ENCODE data around the gene MARCKSL1. TPM values are rescaled to one million over a fixed set of nuclear protein-coding genes. Genes with fewer than 3 reads are reported as not detected.

The MARCKSL1 gene
- total and polyA plus RNA-seq, 2 of the 8 experiments (the other 6 are each of a cell fraction or from before 2014, with no cell fraction given): 536 to 558 TPM

GRCh38 chr1:32346532-32347157 is 10.6 kb upstream of the MARCKSL1 start:
- DNase-seq (ENCODE audit: low read depth in 1 of 2, low spot score in 2 of 2) (no peak), FAIRE-seq (no peak)
- Histone ChIP-seq H3K18ac (ENCODE audit: extremely low read depth, low read length) (no peak overlapping the region; the same call in 1 of the 2 replicates), H3K9me3 (ENCODE audit: insufficient read depth in 2 of 2, low read depth in 1 of 2, low read length in 1 of 2) (peaks cover 6 to 12% of the 10 kb centered on the region in 2 experiments), H3K27me3 (replicated peaks in 1 of 4; ENCODE audit: control insufficient read depth in 3 of 4, extremely low read depth in 1 of 4, insufficient read depth in 3 of 4, low read length in 3 of 4) (peaks cover 2 to 18% (median 12%) of the 10 kb centered on the region in 4 experiments), H3K4me2 (ENCODE audit: insufficient read depth in 1 of 2, low read depth in 2 of 2, low read length in 2 of 2) (no peak overlapping the region), H3K4ac (replicated peaks; ENCODE audit: insufficient read length, low read depth, low read length) (no peak overlapping the region), H3K79me1 (ENCODE audit: low read depth, low read length) (no peaks in the 10 kb centered on the region), H3K23me2 (ENCODE audit: low read depth, low read length) (peaks cover 3% of the 10 kb centered on the region; the same call in 1 of the 2 replicates), H4K8ac (ENCODE audit: extremely low read depth, insufficient read depth, low read length) (no peak overlapping the region), H3K36me3 (ENCODE audit: control insufficient read depth in 2 of 4, insufficient read depth in 4 of 4, low read length in 3 of 4) (no peaks in the 10 kb centered on the region), H3K27ac (ENCODE audit: low read depth, low read length) (no peak overlapping the region), H2BK20ac (ENCODE audit: low read length) (no peak overlapping the region), H3K9ac (replicated peaks in 1 of 4; ENCODE audit: extremely low read depth in 1 of 4, low read depth in 3 of 4, low read length in 3 of 4) (no peak overlapping the region), H4K91ac (replicated peaks; ENCODE audit: insufficient read length, low read length) (no peak overlapping the region), H2BK15ac (ENCODE audit: low read length) (no peak overlapping the region), H4K5ac (ENCODE audit: insufficient read length, low read depth, low read length) (no peak overlapping the region), H3K4me3 (ENCODE audit: extremely low read depth in 1 of 4, insufficient read depth in 2 of 4, low read depth in 3 of 4, low read length in 4 of 4) (no peak overlapping the region), H2BK5ac (ENCODE audit: low read depth, low read length) (no peak overlapping the region), H2AFZ (ENCODE audit: low read length) (no peak overlapping the region), H3K14ac (ENCODE audit: insufficient read length) (no peak overlapping the region), H2AK5ac (ENCODE audit: low read depth, low read length) (no peak overlapping the region), H2BK12ac (ENCODE audit: low read depth, low read length) (no peak overlapping the region), H4K20me1 (replicated peaks in 1 of 2; ENCODE audit: control insufficient read depth in 1 of 2, insufficient read depth in 2 of 2, low read length in 2 of 2) (no peaks in the 10 kb centered on the region), H3K79me2 (ENCODE audit: control insufficient read depth in 1 of 2, insufficient read depth in 2 of 2, low read length in 2 of 2) (no peaks in the 10 kb centered on the region), H3K23ac (ENCODE audit: insufficient read length) (no peak overlapping the region), H2BK120ac (replicated peaks; ENCODE audit: low read depth, low read length) (no peak overlapping the region), H3K4me1 (replicated peaks in 1 of 4; ENCODE audit: control insufficient read depth in 3 of 4, insufficient read depth in 4 of 4, low read length in 3 of 4) (peaks cover 0 to 2% (median 0%) of the 10 kb centered on the region in 4 experiments; a peak in 3 of 7 replicates), H3K56ac (replicated peaks; ENCODE audit: insufficient read length, low read depth, low read length) (no peak overlapping the region)
- 86% methylated on average over 9 of the region's 9 CpGs; no CpG with 5 or more reads in 1 of the 2 experiments for WGBS, 2 experiments (ENCODE audit: extremely low coverage in 1 of 2, insufficient coverage in 1 of 2, insufficient read length in 1 of 2, insufficient replicate concordance in 2 of 2, low coverage in 1 of 2, low lambda C conversion rate in 2 of 2, missing lambda C conversion rate in 1 of 2)
- CTCF ChIA-PET (ENCODE audit: partially characterized antibody): interaction anchor here (0.6 to 1.1 kb wide), 4 partner anchors 9 to 99 kb away, joined by 3 to 4 read pairs (median 3); no protein-coding TSS in a partner anchor
- POLR2A ChIA-PET (ENCODE audit: partially characterized antibody): interaction anchor here (0.9 to 17.1 kb wide), 5 partner anchors 13 to 141 kb away, joined by 3 to 321 read pairs (median 4); partner anchors contain the start of genes BSDC1, IQCC and MARCKSL1
- TF ChIP-seq EGR1 (IDR thresholded peaks at IDR 0.05; ENCODE audit: borderline replicate concordance, low read depth, low read length): no peak
- no peak for TF ChIP-seq FOSL1 (IDR thresholded peaks at IDR 0.05; ENCODE audit: insufficient read depth, low read depth, low read length)
- TF ChIP-seq ZNF274 (IDR thresholded peaks at IDR 0.05; ENCODE audit: borderline replicate concordance, extremely low read depth, low read length): no peak
- TF ChIP-seq SP2 (IDR thresholded peaks at IDR 0.05; ENCODE audit: low read length): no peak
- TF ChIP-seq RAD21 (IDR thresholded peaks at IDR 0.05 in 1 of 2, conservative IDR thresholded peaks at IDR 0.05 in 1 of 2; ENCODE audit: low read depth in 2 of 2, low read length in 2 of 2): no peak
- TF ChIP-seq CHD2 (IDR thresholded peaks at IDR 0.05; ENCODE audit: low read length): no peak
- TF ChIP-seq SUZ12 (IDR thresholded peaks at IDR 0.05; ENCODE audit: low read length): no peak

All from H1 (cell line).